Astrocyte of the cerebellum (primary cell): ENCODE measurements around the gene ODAD4.

Source experiments
- DNase-seq: peaks from one replicate; pipeline ENCODE4 v3.0.0-alpha.2; 2011; ENCODE audit warnings: low read depth
- H3K4me3 ChIP-seq: 2 replicates; pipeline ENCODE4 v1.5.1; 2011; ENCODE audit warnings: mild to moderate bottlenecking, low read depth, low read length, moderate library complexity
- CTCF ChIP-seq: IDR thresholded peaks from 2 replicates; pipeline ENCODE4 v1.5.1; 2012; ENCODE audit warnings: low read length, low read depth, moderate library complexity, mild to moderate bottlenecking; ENCODE audit errors: missing control alignments
- in situ Hi-C: cut with HindIII; loops from 2 replicates; pipeline ENCODE4 v1.10.0; 2017; ENCODE audit warnings: low sequenced_read_pairs

The ODAD4 gene

GRCh38 chr17:41968676-41969075 lies 38.3 kb downstream of the ODAD4 start:
- in situ Hi-C loops = loop anchor here (5.0 to 25.0 kb wide), 2 partner anchors 144 to 231 kb away; partner anchors contain the start of genes DHX58 and HAP1
- DNase-seq = no peak

GRCh38 chr17:41970901-41971331 lies 40.5 kb downstream of the ODAD4 start:
- H3K4me3 ChIP-seq = no peak overlapping the region
- in situ Hi-C loops = loop anchor here (25.0 kb wide), 1 partner anchor 234 kb away; the partner anchor contains the start of gene HAP1
- DNase-seq = no peak
- TF ChIP-seq CTCF = no peak

More at GRCh38 chr17:41968676-41969075, 38.3 kb downstream of the ODAD4 start:
- TF ChIP-seq CTCF = no peak
- H3K4me3 ChIP-seq = no peak overlapping the region

GRCh38 chr17:41971721-41972523 lies 41.5 kb downstream of the ODAD4 start:
- TF ChIP-seq CTCF = no peak
- in situ Hi-C loops = loop anchor here (25.0 kb wide), 1 partner anchor 235 kb away; the partner anchor contains the start of gene HAP1
- DNase-seq = no peak
- H3K4me3 ChIP-seq = no peak overlapping the region

- no peak for TF ChIP-seq CTCF
- in situ Hi-C loops = loop anchor here (25.0 kb wide), 1 partner anchor 235 kb away; the partner anchor contains the start of gene HAP1
- H3K4me3 ChIP-seq = no peak overlapping the region
- no peak for DNase-seq
These were observed 42.4 kb downstream of the ODAD4 start for GRCh38 chr17:41972571-41973407.

- in situ Hi-C loops = loop anchor here (25.0 kb wide), 1 partner anchor 236 kb away; the partner anchor contains the start of gene HAP1
- no peak overlapping the region for H3K4me3 ChIP-seq
- no peak for DNase-seq
- no peak for TF ChIP-seq CTCF
These were observed 43.0 kb downstream of the ODAD4 start for GRCh38 chr17:41973408-41973811.

- no peak overlapping the region for H3K4me3 ChIP-seq
- DNase-seq = no peak
- in situ Hi-C loops = loop anchor here (25.0 kb wide), 1 partner anchor 237 kb away; the partner anchor contains the start of gene HAP1
- TF ChIP-seq CTCF = no peak
These were observed 43.6 kb downstream of the ODAD4 start for GRCh38 chr17:41974031-41974430.
